Effector CD8-positive, alpha-beta T cell (primary cell): ENCODE data around the gene CPEB2.

Source experiments
- DNase-seq: peaks from one replicate; lab custom pipeline; 2025; lab: John Stamatoyannopoulos, UW

CPEB2 gene

GRCh38 chr4:15117270-15117946 lies 115.1 kb downstream of the CPEB2 start:
- no peak for DNase-seq

- no peak for DNase-seq
Observed at GRCh38 chr4:15118292-15118691, 116.0 kb downstream of the CPEB2 start.
